Endothelial cell of hepatic sinusoid (primary cell): ENCODE data around the gene FFAR3.
"Not testable (repeated sequence)": the region's sequence is repeated elsewhere in the genome, so short reads cannot be mapped to it uniquely, and the experiment has no call there.

Experiments
- in situ Hi-C: cut with HindIII; loops from 2 replicates; pipeline ENCODE4 v1.10.0; 2017; ENCODE audit warnings: low sequenced_read_pairs

Gene FFAR3

GRCh38 chr19:35398570-35398969, 40.3 kb downstream of the FFAR3 start:
- in situ Hi-C loops: no loop called here

- in situ Hi-C loops: no loop called here
Measured at GRCh38 chr19:35399231-35399630, 41.0 kb downstream of the FFAR3 start.

- in situ Hi-C loops: no loop called here
Measured at GRCh38 chr19:35399948-35400772, 41.9 kb downstream of the FFAR3 start.

GRCh38 chr19:35400773-35401100, 42.5 kb downstream of the FFAR3 start:
- in situ Hi-C loops: no loop called here

GRCh38 chr19:35401416-35401815, 43.2 kb downstream of the FFAR3 start:
- in situ Hi-C loops: not testable (repeated sequence)

- in situ Hi-C loops: no loop called here
Measured at GRCh38 chr19:35403116-35403760, 45.0 kb downstream of the FFAR3 start.

GRCh38 chr19:35404879-35405622, 46.8 kb downstream of the FFAR3 start:
- in situ Hi-C loops: no loop called here

GRCh38 chr19:35407619-35408018, 49.4 kb downstream of the FFAR3 start:
- in situ Hi-C loops: no loop called here

- in situ Hi-C loops: no loop called here
Measured at GRCh38 chr19:35408284-35409171, 50.3 kb downstream of the FFAR3 start.

GRCh38 chr19:35409191-35409590, 50.9 kb downstream of the FFAR3 start:
- in situ Hi-C loops: no loop called here
